HT1080 (cell line): ENCODE results near the gene GRIN2C. TPM values are rescaled to one million over a fixed set of nuclear protein-coding genes. Genes with fewer than 3 reads are reported as not detected.
"Not testable (repeated sequence)": the region's sequence is repeated elsewhere in the genome, so short reads cannot be mapped to it uniquely, and the experiment has no call there.

Experiments
- DNase-seq: peaks from one replicate; pipeline ENCODE4 v3.0.0-alpha.2; 2015; ENCODE audit warnings: low read depth
- polyA plus RNA-seq, 2 experiments: library from polyadenylated mRNA; depleted of rRNA; stranded (reverse); fragments of >200 nt; gene quantifications; 2 replicates each; pipeline ENCODE4 v1.2.3, GENCODE V29; 2015
- total RNA-seq: library from RNA; depleted of rRNA; stranded (reverse); fragments of >200 nt; shearing (Covaris generic); gene quantifications from 2 replicates; pipeline ENCODE4 v1.2.3, GENCODE V29; 2014; rRNA removed

The GRIN2C gene
- total RNA-seq: 0.07 and 0.10 TPM in 2 replicates
- 0.44 and 0.58 TPM in 2 replicates for polyA plus RNA-seq (2015; cell fraction: cytosol; rRNA removed)
- polyA plus RNA-seq (2015; cell fraction: nucleus; rRNA removed): 6.2 and 6.7 TPM in 2 replicates

GRCh38 chr17:74859459-74860228 is at the start of gene GRIN2C:
GRIN2C (minus strand) TSS chr17:74859885; CDS start chr17:74855092, 4,793 bp downstream.
- no peak for DNase-seq

GRCh38 chr17:74909097-74909496 is 49.4 kb upstream of the GRIN2C start:
- not testable (repeated sequence) for DNase-seq

- no peak for DNase-seq
Measured at GRCh38 chr17:74907012-74907411, 47.3 kb upstream of the GRIN2C start.

GRCh38 chr17:74906214-74906793 is 46.6 kb upstream of the GRIN2C start:
- peak; percentile 41 for DNase-seq

GRCh38 chr17:74904687-74905409 is 45.2 kb upstream of the GRIN2C start:
- DNase-seq: no peak

- DNase-seq: no peak
Measured at GRCh38 chr17:74903671-74904070, 44.0 kb upstream of the GRIN2C start.

- no peak for DNase-seq
Measured at GRCh38 chr17:74903034-74903433, 43.3 kb upstream of the GRIN2C start.

GRCh38 chr17:74901353-74902135 is 41.9 kb upstream of the GRIN2C start:
- no peak for DNase-seq

- no peak for DNase-seq
Measured at GRCh38 chr17:74900208-74900607, 40.5 kb upstream of the GRIN2C start.

GRCh38 chr17:74898376-74898946 is 38.8 kb upstream of the GRIN2C start:
- DNase-seq: no peak

GRCh38 chr17:74893936-74894671 is 34.4 kb upstream of the GRIN2C start:
- no peak for DNase-seq

- DNase-seq: no peak
Measured at GRCh38 chr17:74892974-74893911, 33.6 kb upstream of the GRIN2C start, which contains the start of gene FADS6. FADS6 (minus strand) TSS chr17:74893633; CDS start chr17:74893595, 38 bp downstream.

- DNase-seq: no peak
Measured at GRCh38 chr17:74892013-74892841, 32.5 kb upstream of the GRIN2C start.

- DNase-seq: no peak
Measured at GRCh38 chr17:74890554-74890953, 30.9 kb upstream of the GRIN2C start.

- no peak for DNase-seq
Measured at GRCh38 chr17:74888469-74888868, 28.8 kb upstream of the GRIN2C start.

- no peak for DNase-seq
Measured at GRCh38 chr17:74883241-74883745, 23.6 kb upstream of the GRIN2C start.

GRCh38 chr17:74882517-74883240 is 23.0 kb upstream of the GRIN2C start:
- no peak for DNase-seq
